Hematopoietic multipotent progenitor cell treated with erythropoietin and hydrocortisone succinate and interleukin-3 and kit ligand, for 4 days (in vitro differentiated cells): Measurements from ENCODE around the gene ARFGAP1.
"Not testable (repeated sequence)": the region's sequence is repeated elsewhere in the genome, so short reads cannot be mapped to it uniquely, and the experiment has no call there.

Experiments used
- DNase-seq: peaks from one replicate; pipeline ENCODE4 v3.0.0-alpha.2; 2015

ARFGAP1 gene

GRCh38 chr20:63241272-63241671 lies 31.3 kb upstream of the ARFGAP1 start:
- DNase-seq: no peak

GRCh38 chr20:63242736-63243135 lies 29.9 kb upstream of the ARFGAP1 start:
- DNase-seq: no peak

- no peak for DNase-seq
These were observed 28.9 kb upstream of the ARFGAP1 start for GRCh38 chr20:63243604-63244247.

- no peak for DNase-seq
These were observed 28.1 kb upstream of the ARFGAP1 start for GRCh38 chr20:63244468-63244867.

- no peak for DNase-seq
These were observed 25.9 kb upstream of the ARFGAP1 start for GRCh38 chr20:63246490-63247288.

- DNase-seq: no peak
These were observed 24.9 kb upstream of the ARFGAP1 start for GRCh38 chr20:63247671-63248228.

GRCh38 chr20:63248835-63249591 lies 23.6 kb upstream of the ARFGAP1 start:
- DNase-seq: no peak

GRCh38 chr20:63249891-63250290 lies 22.7 kb upstream of the ARFGAP1 start:
- no peak for DNase-seq

GRCh38 chr20:63251350-63251749 lies 21.3 kb upstream of the ARFGAP1 start:
- DNase-seq: not testable (repeated sequence)

GRCh38 chr20:63252284-63252711 lies 20.3 kb upstream of the ARFGAP1 start:
- DNase-seq: no peak

- no peak for DNase-seq
These were observed 19.6 kb upstream of the ARFGAP1 start for GRCh38 chr20:63253065-63253437.

- DNase-seq: no peak
These were observed 19.0 kb upstream of the ARFGAP1 start for GRCh38 chr20:63253438-63254231.

- no peak for DNase-seq
These were observed 18.4 kb upstream of the ARFGAP1 start, which contains the start of gene NKAIN4 for GRCh38 chr20:63254232-63254605. Gene NKAIN4 (minus strand): TSS chr20:63254463. CDS start chr20:63254450, 13 bp downstream.

- DNase-seq: no peak
These were observed 17.8 kb upstream of the ARFGAP1 start for GRCh38 chr20:63254606-63255384.

GRCh38 chr20:63255931-63256704 lies 16.5 kb upstream of the ARFGAP1 start:
- DNase-seq: no peak

GRCh38 chr20:63256954-63257353 lies 15.7 kb upstream of the ARFGAP1 start:
- no peak for DNase-seq

GRCh38 chr20:63257629-63258028 lies 15.0 kb upstream of the ARFGAP1 start:
- DNase-seq: no peak

- DNase-seq: no peak
These were observed 13.8 kb upstream of the ARFGAP1 start for GRCh38 chr20:63258781-63259180.

- DNase-seq: no peak
These were observed 12.7 kb upstream of the ARFGAP1 start for GRCh38 chr20:63259734-63260460.

- no peak for DNase-seq
These were observed 12.1 kb upstream of the ARFGAP1 start for GRCh38 chr20:63260521-63260920.
